Stimulated activated CD4-positive, alpha-beta T cell treated with anti-CD3 and anti-CD28 coated beads, Interleukin-1b, Interleukin-23, amount 100 ng/mL, for 4 hours (primary cell): Measurements from ENCODE around the gene OR6N2.

ENCODE experiments used
- DNase-seq, 2 donors: peaks; one replicate each; pipeline ENCODE4 v3.0.0-alpha.2; 2020; ENCODE audit warnings: low read depth in 2 of 2

The OR6N2 gene

DNA sequence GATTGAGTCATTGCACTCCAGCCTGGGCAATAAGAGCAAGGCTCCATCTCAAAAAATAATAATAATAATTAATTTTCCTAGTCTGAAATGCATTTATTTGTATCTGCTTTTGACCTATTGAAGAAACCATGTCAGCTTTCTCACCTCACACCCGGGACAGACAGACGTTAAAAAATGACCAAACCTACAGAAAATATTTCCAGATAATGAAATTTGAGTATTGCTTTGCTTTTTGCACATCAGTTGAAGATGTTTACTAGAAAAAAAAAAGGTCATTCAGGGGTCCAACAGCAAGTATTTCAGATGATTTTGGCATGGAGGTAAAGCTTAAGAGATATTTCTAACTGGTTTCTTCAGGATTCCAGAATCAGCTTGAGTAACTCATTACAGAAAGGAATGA, 26.6 kb downstream of the OR6N2 start, which contains the start of gene OR6K6:
Gene OR6K6, plus strand, starts transcription at position 301 of the 400 bp plus-strand sequence. CDS start 168 bp downstream, outside the sequence.
- DNase-seq: no peak

DNA sequence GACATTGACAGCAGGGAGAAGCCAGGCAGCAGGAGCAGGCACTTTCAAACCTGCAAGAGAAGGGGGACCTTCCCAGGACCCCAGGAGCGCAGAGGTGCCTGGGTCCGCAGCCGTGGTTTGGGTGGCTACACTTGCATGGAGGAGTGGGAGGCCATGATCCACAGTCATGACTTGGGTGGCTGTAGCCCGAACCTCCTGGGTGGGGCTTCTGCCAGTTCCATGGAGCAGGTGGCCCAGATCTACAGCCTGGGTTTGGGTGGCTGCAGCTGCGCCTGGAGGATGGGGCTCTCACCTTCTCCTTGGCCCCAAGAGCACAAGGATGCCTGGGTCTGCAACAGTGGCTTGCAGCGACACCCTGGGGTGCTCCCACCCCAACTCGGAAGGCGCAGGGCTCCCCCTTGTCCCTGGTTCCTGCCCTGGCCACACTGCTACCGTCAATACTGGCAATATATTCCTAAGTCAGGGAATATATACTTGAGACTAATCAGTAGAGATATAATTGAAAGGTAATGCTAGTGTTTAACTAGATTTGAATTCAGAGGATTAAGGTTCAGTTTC, 28.8 kb downstream of the OR6N2 start:
- DNase-seq: no peak

DNA sequence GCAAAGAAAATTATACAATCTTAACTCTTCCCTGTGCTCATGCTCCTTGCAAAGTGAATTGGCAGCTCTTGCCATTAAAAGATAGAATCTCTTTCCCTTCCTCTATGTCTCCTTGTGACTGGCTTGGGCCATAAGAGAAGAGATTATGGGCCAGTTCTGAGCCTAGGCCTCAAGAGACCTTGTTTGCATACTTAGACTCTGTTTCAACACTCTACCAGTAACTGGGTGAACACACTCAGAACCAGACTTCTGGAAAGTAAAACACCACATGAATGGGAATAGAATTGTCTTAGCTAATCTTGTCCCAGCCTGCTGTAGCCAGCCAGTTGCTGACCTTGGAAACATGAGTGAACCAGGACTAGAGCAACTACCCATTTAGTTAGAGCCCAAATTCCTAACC, 45.2 kb downstream of the OR6N2 start:
- DNase-seq: no peak

DNA sequence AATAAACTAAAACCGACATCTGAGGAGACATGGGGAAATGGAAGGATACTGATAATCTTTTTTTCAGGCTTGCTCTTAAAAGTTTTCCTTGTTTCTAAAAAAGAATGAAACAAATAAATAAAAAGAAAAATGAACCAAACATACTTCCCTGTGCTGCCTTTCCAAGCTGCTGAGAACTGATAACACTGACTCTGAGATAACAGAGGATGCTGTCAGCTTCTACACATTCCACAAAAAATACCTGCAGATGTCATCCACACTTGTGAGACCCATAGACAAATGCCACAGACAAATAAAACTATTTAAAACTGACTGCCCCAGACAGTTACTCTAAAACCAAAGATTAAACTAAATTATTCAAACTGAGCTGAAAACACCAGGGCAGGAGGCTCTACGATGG, 48.5 kb downstream of the OR6N2 start:
- DNase-seq: no peak

DNA sequence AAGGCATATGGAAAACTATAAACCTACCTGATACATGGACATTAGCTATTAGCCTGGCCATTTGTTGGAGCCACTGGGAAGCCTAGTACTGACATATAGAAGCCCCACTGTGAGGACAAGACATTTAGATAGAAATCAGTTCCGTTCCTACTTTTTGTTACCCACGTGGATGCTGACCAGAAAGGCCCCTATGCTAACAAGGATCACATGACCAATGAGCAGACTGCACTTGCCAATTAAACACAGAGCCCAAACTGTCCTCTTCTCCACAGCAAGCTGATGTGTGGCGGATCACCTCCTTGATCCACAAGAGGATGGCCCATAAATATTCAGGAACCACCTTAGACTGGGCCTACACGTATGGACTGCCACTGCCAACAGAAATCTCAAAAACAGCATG, 49.3 kb downstream of the OR6N2 start:
- no peak for DNase-seq

DNA sequence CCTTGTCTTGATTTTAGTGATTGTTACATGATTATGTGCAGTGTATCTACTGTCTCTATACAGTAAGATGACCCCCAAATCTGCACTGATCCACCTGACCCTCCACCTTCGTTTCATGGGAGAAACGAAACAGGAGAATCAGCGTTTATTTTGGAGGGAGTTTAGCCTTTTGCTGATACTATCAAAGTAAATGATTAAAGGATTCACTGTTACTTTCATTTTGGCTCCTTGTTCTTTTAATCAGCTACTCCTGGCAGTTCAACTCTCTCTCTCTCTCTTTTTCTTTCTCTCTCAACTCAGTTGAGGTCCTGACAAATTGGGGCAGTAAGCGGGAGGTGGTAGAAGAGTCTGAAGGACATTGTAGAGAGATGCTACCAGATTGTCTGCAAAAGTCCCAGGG, 50.6 kb downstream of the OR6N2 start:
- DNase-seq: no peak

DNA sequence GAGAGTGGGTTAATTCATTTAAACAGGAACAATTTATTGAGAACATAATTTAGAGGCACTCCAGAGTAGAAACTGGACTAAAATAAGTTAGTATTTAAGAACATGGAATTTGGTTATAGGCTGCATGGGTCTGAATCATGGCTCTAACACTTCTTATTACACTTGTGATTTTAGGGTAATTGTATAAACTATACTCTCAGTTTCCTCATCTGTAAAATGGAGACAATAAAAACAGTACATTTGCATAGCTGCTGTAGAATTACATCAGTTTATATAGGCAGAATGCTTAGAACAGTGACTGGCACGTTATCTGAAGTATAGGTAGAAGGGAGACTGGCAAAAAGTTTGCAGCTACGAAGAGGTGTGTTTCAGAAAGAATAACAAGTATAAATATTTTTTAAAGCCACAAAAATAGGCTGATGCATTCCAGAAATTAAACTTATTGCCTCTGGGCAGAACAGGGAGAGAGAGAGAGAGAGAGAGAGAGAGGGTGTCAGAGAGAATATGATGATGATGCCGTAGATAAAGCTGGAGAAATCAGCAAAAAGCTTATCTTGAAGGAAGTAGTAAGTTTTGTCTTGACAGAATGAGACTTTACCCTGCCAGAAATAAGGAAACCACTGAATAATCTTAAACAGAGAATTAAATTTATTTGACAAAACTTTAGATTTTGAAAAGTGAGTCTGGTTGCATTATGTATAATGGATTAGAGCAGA, 52.3 kb downstream of the OR6N2 start:
- DNase-seq: no peak

DNA sequence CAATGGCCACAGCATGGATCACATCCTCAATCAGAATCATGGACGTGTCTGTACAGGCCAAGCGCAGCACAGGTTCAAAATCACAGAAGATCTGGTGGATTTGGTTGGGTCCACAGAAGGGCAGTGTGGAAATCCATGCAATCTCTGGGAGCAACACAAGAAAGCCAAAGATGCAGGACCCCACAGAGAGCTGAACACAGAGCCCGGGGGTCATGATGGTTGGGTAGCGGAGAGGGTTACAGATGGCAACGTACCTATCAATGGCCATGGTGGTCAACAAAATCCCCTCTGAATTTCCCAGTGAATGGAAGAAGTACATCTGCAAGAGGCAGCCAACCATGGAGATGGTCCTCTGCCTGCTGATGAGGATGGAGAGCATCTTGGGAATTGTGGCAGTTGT, 56.6 kb downstream of the OR6N2 start:
- no peak for DNase-seq
